B cell (primary cell): ENCODE data around the gene SASH1. TPM values are rescaled to one million over a fixed set of nuclear protein-coding genes. Genes with fewer than 3 reads are reported as not detected.
A peak's percentile ranks its signal among the peaks of the same experiment; 100 is the strongest.

Source experiments
- ATAC-seq: fragments of 200-7000 bp; cut with Tn5 transposase; one replicate; pipeline ENCODE4 v1.10.0; 2021; ENCODE audit warnings: low read depth, mild to moderate bottlenecking, moderate number of reproducible peaks, moderate library complexity
- CTCF ChIA-PET: fragments of 350-600 bp; sonication (Branson Sonifier 250); formaldehyde crosslinking; loops from one replicate; lab custom pipeline; 2021; ENCODE audit warnings: antibody characterized with exemption, inconsistent platforms; lab: Charles Lee
- POLR2A ChIA-PET: fragments of 350-600 bp; sonication (Branson Sonifier 250); formaldehyde crosslinking; loops from one replicate; lab custom pipeline; 2021; ENCODE audit warnings: antibody characterized with exemption; lab: Charles Lee
- DNase-seq: peaks from one replicate; pipeline ENCODE4 v3.0.0; 2013
- H2AFZ ChIP-seq: 2 replicates; pipeline ENCODE4 v1.6.1; 2012; ENCODE audit warnings: mild to moderate bottlenecking, low read depth, low read length; ENCODE audit not compliant: insufficient read depth, poor library complexity, severe bottlenecking
- H3K27ac ChIP-seq, 2 donors: 1 replicate in 1 of 2; 2 replicates in 1 of 2; pipeline ENCODE4 v1.5.1; 2012 to 2013; ENCODE audit warnings: low read length in 2 of 2, mild to moderate bottlenecking in 2 of 2, moderate library complexity in 1 of 2
- H3K27me3 ChIP-seq, 4 experiments: fragments of 200-600 bp in 1 of 4; sonication (generic) in 1 of 4; replicated peaks in 1 of 4; 1 replicate in 2 of 4; 2 replicates in 2 of 4; pipeline versions ENCODE4 v1.6.1 to v1.7.0; 2013 to 2016; ENCODE audit warnings: low read length in 3 of 4, mild to moderate bottlenecking in 2 of 4, mixed read lengths in 1 of 4, moderate library complexity in 1 of 4; ENCODE audit not compliant: insufficient read depth in 4 of 4, control insufficient read depth in 3 of 4; ENCODE audit errors: control extremely low read depth in 1 of 4
- H3K36me3 ChIP-seq, 2 experiments: replicated peaks in 1 of 2; 1 replicate in 1 of 2; 2 replicates in 1 of 2; pipeline versions ENCODE4 v1.6.1 to v1.7.1; 2013; ENCODE audit warnings: low read length in 1 of 2; ENCODE audit not compliant: insufficient read depth in 2 of 2, control insufficient read depth in 1 of 2; ENCODE audit errors: control extremely low read depth in 1 of 2, extremely low read depth in 1 of 2
- H3K4me1 ChIP-seq, 2 donors: fragments of 200-600 bp in 1 of 2; sonication (generic) in 1 of 2; 1 replicate in 1 of 2; 2 replicates in 1 of 2; pipeline versions ENCODE4 v1.5.1 to v1.6.1; 2013 to 2017; ENCODE audit warnings: low read length in 2 of 2; ENCODE audit not compliant: control insufficient read depth in 2 of 2, insufficient read depth in 2 of 2
- H3K4me2 ChIP-seq: replicated peaks from 2 replicates; pipeline ENCODE3; 2012; ENCODE audit warnings: mild to moderate bottlenecking, low read depth, low read length; ENCODE audit not compliant: poor library complexity, severe bottlenecking
- H3K4me3 ChIP-seq, 5 experiments: fragments of 200-600 bp in 1 of 5; sonication (generic) in 1 of 5; 1 replicate in 3 of 5; 2 replicates in 2 of 5; pipeline versions ENCODE4 v1.5.1 to v1.7.0; 2011 to 2016; ENCODE audit warnings: low read length in 4 of 5, mild to moderate bottlenecking in 4 of 5, low read depth in 2 of 5, control low read depth in 1 of 5, moderate library complexity in 1 of 5; ENCODE audit not compliant: insufficient read depth in 1 of 5; ENCODE audit errors: control extremely low read depth in 1 of 5, extremely low read depth in 1 of 5
- H3K79me2 ChIP-seq: fragments of 200-600 bp; sonication (generic); one replicate; pipeline ENCODE4 v1.6.0; 2016; ENCODE audit warnings: low read length; ENCODE audit not compliant: control insufficient read depth, insufficient read depth
- H3K9ac ChIP-seq: fragments of 200-600 bp; sonication (generic); 2 replicates; pipeline ENCODE4 v1.6.1; 2017; ENCODE audit warnings: mild to moderate bottlenecking, low read length, moderate library complexity
- H3K9me3 ChIP-seq, 3 donors: one replicate each; pipeline versions ENCODE4 v1.6.1 to v1.7.1; 2013; ENCODE audit warnings: low read length in 2 of 3; ENCODE audit not compliant: control insufficient read depth in 2 of 3, insufficient read depth in 1 of 3; ENCODE audit errors: control extremely low read depth in 1 of 3
- H4K20me1 ChIP-seq: 2 replicates; pipeline ENCODE4 v1.6.0; 2012; ENCODE audit warnings: mild to moderate bottlenecking, low read length; ENCODE audit not compliant: insufficient read depth, control insufficient read depth, poor library complexity, severe bottlenecking
- H3K27ac Mint-ChIP-seq: one replicate; pipeline ENCODE4 v1.8.0; 2021; ENCODE audit warnings: mixed read lengths
- H3K27me3 Mint-ChIP-seq: one replicate; pipeline ENCODE4 v1.8.0; 2021; ENCODE audit warnings: mixed read lengths
- H3K4me1 Mint-ChIP-seq: one replicate; pipeline ENCODE4 v1.8.0; 2021; ENCODE audit warnings: mixed read lengths
- H3K4me3 Mint-ChIP-seq: one replicate; pipeline ENCODE4 v1.8.0; 2021; ENCODE audit warnings: mixed read lengths
- H3K9me3 Mint-ChIP-seq: one replicate; pipeline ENCODE4 v1.8.0; 2022; ENCODE audit warnings: mixed read lengths; ENCODE audit not compliant: insufficient read depth
- EZH2 ChIP-seq: IDR thresholded peaks from 2 replicates; pipeline ENCODE4 v1.6.1; 2012; ENCODE audit warnings: borderline replicate concordance, low read depth, mild to moderate bottlenecking, moderate library complexity, low read length; ENCODE audit not compliant: insufficient read depth, poor library complexity, severe bottlenecking
- WGBS: methylation state at CpG from one replicate; pipeline ENCODE4 v1.1.5; 2013; ENCODE audit warnings: missing lambda C conversion rate; ENCODE audit not compliant: insufficient coverage; 5-methylcytosine and 5-hydroxymethylcytosine counted together
- intact Hi-C: fragments of 100-400 bp; cut with micrococcal nuclease; formaldehyde crosslinking; loops from one replicate; pipeline ENCODE4 v1.10.0; 2022
- polyA minus RNA-seq: library from RNA; depleted of rRNA, polyadenylated mRNA; stranded (reverse); fragments of >200 nt; gene quantifications from 2 replicates; pipeline ENCODE4 v1.2.3, GENCODE V29; 2012
- polyA plus RNA-seq: library from polyadenylated mRNA; depleted of rRNA; stranded (reverse); fragments of >200 nt; gene quantifications from 2 replicates; pipeline ENCODE4 v1.2.3, GENCODE V29; 2012
- total RNA-seq, 2 donors: library from RNA; stranded (reverse); fragments of 120-200 nt in 1 of 2; gene quantifications; 1 replicate in 1 of 2; 2 replicates in 1 of 2; pipeline versions ENCODE4 v1.2.3 to v1.2.4, GENCODE V29; 2013 to 2022
- TF ChIP-seq, protein P1 (sequence below): fragments of 200-600 bp; IDR thresholded peaks from one replicate; pipeline ENCODE4 v1.8.0; 2022; ENCODE audit warnings: antibody characterized with exemption, mild to moderate bottlenecking

The SASH1 gene
- 0.07 and 0.51 TPM in 2 replicates for total RNA-seq
- 1.5 TPM for total RNA-seq (2013)
- polyA plus RNA-seq: 0.01 TPM in 2 replicates
- 0.50 TPM in 1 of 2 replicates, not detected in the other for polyA minus RNA-seq

DNA sequence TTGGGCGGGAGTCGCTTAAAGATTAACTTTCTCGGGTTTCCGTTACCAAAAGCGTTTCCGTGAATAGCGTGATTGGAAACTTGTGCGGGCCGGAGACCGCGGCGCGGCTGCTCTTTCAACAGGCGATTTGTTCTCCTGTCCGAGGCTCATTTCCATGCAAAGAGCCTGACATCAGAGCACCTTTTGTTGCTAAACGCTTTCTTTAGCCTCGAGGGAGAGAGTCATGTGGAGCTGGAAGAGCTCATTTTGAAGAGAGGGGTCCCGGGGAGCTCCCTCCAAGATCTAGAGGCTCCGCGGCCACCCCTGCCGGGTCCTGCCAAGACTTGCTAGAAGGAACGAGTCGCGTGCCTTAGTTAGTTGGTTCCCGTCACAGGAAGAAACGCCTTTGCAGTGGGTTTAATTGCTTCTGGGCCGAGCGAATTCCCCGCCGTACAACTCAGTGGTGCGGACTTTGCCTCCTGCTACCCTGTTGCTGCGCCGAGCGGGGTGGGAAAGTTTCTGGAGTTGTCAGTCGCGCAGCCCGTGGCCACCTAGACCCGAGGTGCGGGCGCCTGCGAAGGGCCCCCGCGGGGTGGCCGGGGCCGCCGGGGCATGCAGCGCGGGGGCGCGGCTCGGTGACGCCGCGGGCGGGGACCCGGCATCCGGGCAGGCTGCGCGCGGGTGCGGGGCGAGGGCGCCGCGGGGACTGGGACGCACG, at the start of gene SASH1:
Gene SASH1 (plus strand): TSS at position 489 of the 697 bp plus-strand sequence. CDS start 230 bp downstream, outside the sequence.
- ATAC-seq: no peak
- POLR2A ChIA-PET: no interaction called here
- TF ChIP-seq, protein P1, sequence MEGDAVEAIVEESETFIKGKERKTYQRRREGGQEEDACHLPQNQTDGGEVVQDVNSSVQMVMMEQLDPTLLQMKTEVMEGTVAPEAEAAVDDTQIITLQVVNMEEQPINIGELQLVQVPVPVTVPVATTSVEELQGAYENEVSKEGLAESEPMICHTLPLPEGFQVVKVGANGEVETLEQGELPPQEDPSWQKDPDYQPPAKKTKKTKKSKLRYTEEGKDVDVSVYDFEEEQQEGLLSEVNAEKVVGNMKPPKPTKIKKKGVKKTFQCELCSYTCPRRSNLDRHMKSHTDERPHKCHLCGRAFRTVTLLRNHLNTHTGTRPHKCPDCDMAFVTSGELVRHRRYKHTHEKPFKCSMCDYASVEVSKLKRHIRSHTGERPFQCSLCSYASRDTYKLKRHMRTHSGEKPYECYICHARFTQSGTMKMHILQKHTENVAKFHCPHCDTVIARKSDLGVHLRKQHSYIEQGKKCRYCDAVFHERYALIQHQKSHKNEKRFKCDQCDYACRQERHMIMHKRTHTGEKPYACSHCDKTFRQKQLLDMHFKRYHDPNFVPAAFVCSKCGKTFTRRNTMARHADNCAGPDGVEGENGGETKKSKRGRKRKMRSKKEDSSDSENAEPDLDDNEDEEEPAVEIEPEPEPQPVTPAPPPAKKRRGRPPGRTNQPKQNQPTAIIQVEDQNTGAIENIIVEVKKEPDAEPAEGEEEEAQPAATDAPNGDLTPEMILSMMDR: no peak
- no peak for TF ChIP-seq EZH2
- peak; percentile 6 for DNase-seq
- Mint-ChIP-seq H3K27ac (no peak within 1 kb of the TSS), H3K4me3 (peak within 1 kb of the TSS; percentile 80), H3K27me3 (peaks cover 46% of the 10 kb centered on the region), H3K4me1 (peaks cover 11% of the 10 kb centered on the region), H3K9me3 (no peaks in the 10 kb centered on the region)
- intact Hi-C loops: no loop called here
- 5% methylated on average over 67 of the region's 67 CpGs for WGBS
- Histone ChIP-seq H3K36me3 (no peaks in the 10 kb centered on the region), H3K27ac (no peak within 1 kb of the TSS), H3K4me1 (peaks cover 6 to 9% of the 10 kb centered on the region in 2 donors), H4K20me1 (no peaks in the 10 kb centered on the region), H2AFZ (peak within 1 kb of the TSS; percentile 72), H3K27me3 (peaks cover 0 to 28% (median 16%) of the 10 kb centered on the region in 4 experiments), H3K4me2 (peak within 1 kb of the TSS; percentile 69), H3K9me3 (peaks cover 0 to 4% (median 0%) of the 10 kb centered on the region in 3 donors), H3K79me2 (no peaks in the 10 kb centered on the region), H3K9ac (peak within 1 kb of the TSS; percentile 32), H3K4me3 (peak within 1 kb of the TSS in 3 of 5 experiments; percentile 15 to 39 (median 17))
- CTCF ChIA-PET: no interaction called here
